DMS53 treated with DMSO at 0.1 percent for 48 hours (cell line): ENCODE measurements around the gene COL23A1.
"Not testable (repeated sequence)": the region's sequence is repeated elsewhere in the genome, so short reads cannot be mapped to it uniquely, and the experiment has no call there.

Source experiments
- DNase-seq: peaks from one replicate; lab custom pipeline; 2025; ENCODE audit not compliant: unreplicated experiment; lab: John Stamatoyannopoulos, UW

COL23A1 gene

DNA sequence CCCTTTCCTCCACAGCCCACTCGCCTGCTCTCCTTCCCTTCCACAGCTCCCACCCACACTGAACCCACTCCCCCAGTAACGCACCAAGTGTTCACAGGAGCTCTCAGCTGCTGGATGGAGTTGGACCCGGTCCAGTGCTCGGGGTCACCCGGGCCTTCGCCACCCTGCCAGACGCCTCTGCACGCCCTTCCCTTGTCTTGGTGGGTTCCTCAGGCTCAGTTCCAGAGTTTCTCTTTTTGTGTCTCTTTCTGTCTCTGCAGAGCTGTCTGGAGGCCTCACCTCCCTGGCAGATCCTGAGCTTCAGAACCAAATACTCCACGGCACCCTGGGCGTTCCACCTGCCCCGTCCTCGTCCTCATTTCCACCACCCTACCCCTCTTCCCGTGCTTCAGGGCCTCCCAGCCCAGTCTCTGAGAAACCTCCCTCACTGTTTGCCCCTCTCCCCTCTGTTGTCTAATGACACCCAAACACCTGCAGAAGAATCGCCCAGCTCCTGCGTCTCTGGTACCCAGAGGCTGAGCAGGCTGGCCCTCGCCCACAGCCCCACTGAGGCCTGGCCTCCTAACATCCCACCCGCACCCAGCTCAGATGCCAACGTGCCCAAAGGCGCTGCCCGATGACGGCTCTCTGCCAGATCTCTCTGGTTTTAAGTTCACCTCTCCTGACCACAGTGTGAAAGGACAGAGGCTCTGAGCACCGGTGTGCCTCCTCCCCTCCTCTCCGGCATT, 74.3 kb downstream of the COL23A1 start:
- DNase-seq: no peak

DNA sequence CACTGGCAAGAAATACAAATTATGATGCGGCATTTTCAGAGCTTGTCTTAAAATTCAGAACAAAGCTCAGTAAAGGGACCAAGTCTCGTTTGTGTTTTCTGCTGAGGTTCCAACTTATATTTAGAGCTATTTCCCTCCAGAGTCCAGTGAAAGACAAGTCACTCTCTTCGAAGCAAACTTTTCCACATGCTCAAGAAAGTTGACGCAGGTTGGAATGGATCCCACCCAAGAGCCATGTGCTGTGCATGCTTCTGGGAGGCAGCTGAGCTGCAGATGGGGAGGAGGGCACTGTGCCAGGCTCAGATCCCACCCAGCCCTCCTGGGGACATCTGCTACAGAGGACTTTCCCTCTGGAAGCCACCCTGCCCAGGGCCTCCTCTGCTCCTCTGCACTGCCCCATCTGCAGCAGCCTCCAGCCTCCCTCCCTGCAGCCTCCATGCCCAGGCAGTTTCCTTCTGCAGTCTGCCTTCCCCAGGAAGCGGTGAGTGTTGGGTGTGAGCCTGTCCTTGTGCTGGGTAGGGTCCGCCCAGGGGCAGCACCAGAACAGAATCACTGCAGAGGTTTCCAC, 75.3 kb downstream of the COL23A1 start:
- DNase-seq: no peak

DNA sequence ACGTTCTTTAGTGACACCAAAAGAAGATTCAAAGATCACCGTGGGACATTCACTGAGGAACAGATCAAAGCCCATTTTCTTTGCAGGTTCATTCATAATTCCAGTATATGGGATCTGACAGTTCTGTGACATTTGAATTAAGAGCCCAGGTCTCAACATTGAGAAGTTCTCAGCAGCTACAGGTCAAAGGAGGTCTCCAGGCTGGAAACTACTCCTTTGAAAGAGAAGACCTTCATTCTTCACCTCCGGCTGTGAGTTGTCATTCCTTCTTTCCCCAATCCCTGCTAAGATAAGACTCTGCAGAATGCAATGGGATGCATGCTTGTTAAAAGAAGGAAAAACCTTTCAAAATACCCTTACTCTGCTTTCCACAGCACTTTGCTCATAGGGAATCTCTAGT, 79.0 kb downstream of the COL23A1 start:
- DNase-seq: no peak

- DNase-seq: no peak
Measured at GRCh38 chr5:178509491-178510057, 80.6 kb downstream of the COL23A1 start.

DNA sequence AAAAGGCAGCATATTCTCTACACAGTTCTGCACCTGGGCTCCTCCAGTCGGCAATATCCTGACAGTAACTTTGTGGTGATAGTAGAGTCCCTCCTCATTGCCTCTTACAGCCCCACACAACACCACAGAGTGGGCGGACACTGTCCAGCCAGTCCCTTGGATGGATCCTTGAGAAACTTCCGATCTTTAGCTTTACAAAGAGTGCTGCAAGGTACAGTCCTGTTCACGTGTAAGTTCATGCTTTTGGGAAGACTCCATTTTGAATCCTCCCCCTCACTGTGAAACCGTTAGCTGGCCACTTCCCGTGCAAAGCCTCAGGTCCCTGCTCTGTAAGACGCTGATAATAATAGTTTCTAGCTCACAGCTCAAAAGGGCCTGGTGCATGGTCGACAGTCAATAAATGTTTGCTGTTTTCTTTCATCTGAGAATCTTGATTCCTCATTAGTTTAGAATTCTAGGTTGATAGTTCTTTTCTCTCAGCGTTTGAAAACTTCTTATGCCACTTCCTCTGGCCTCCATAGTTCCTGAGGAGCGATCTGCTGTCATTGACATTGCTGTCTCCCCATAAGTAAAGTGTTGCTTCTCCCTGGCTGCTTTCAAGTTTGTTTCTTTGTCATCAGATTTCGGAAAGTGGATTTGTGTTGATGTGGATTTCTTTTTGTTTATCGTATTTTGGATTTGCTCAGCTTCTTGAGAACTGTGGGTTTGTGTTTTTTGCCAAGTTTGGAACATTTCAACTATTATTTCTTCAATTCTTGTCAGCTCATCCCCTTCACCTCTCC, 82.9 kb downstream of the COL23A1 start:
- DNase-seq: no peak

GRCh38 chr5:178505639-178506407, 84.4 kb downstream of the COL23A1 start:
- DNase-seq: no peak

DNA sequence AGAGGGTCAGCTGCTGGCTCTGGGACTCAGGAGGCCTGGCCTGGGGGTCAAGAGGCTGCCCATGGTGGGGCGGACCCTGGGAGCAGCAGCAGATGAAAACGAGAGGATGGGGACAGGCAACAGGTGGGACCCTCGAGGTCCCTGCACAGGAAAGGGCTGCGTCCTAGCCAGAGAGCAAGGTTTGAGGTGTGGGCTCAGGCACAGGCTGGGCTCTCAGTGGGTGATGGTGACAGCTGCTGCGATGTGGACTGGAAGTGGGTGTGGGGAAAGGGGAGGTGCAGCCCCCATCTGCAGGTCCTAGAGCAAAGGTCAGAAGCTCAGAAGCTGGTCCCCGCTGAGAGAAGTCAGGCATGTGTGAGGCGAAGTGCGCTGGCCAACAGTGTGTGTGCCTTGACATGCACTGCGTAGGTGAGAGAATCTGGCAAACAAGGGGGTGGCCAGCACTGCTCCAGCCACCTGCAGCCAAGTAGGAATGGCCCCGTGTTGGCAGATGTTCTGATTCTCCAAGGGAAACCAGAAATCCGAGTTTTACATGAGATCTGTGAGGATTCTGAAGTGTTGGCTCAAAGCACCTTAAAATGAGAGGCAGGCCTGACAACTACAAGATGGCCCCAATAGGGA, 85.7 kb downstream of the COL23A1 start:
- DNase-seq: no peak

DNA sequence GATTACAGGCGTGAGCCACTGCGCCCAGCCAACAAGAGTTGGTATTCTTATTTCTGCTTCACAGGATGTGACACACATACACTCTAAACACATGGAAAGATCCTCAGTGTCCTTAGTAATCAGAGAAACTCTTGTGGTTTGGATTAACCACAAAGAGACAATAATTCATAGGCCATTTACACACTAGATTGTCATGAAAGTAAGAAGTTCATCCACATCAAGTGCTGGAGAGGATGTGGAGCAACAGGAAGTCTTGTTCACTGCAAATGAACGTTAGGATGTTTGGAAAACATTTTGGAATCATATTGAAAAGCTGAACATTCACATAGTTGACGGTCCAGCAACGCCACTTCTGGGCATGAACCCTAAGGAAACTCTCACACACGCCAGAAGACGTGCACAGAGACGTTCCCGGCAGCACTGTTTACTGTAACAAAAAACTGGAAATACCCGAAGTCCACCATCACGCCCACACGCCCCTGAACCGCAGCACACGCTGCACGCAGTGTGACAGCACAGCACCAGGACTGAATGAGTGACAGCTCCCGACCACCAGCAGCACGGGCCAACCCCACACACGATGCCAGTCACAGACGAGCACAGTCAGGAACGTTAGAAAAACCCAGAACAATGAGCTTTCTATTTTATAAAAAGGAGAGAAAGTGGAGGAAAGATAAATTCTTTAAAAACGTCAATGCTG, 87.6 kb downstream of the COL23A1 start:
- DNase-seq: no peak

- DNase-seq: no peak
Measured at GRCh38 chr5:178499352-178499751, 90.8 kb downstream of the COL23A1 start.

GRCh38 chr5:178496642-178497041, 93.6 kb downstream of the COL23A1 start:
- no peak for DNase-seq

DNA sequence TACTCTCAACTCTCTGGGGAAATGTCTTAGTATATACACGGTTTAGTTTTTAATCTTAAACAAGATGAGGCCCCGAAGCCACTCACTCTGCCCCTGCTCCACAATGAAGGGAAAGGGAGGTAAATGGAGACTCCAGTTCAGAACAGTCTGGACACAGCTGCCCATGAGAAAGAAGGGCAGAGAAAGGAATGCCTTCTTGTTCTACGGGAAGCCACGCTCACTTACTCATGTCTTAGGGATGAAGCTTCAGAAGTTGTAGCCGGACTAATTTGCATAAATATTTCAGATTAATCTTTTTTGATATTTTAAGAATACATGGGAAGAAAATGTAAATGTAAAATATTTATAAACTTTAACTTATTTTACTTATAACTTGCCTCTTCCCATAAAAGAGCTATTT, 94.0 kb downstream of the COL23A1 start:
- DNase-seq: no peak

DNA sequence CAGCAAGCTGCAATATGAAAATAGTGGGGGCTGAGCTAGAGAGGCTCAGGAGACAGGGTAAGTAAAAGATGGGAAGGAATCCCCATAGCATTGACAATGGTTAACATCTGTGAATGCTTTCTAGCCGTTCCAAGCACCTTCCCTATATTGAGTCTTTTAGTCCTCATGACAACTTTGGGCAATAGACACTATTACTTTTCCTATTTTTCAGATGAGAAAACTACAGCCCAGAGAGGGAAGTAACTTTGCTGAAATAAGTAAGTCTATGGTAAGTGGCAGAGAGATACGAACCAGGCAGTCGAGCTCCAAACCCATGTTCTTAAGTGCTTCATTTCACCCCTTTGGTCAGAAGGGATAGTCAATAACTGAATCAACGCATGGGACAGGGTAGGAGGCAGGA, 94.5 kb downstream of the COL23A1 start:
- DNase-seq: no peak

DNA sequence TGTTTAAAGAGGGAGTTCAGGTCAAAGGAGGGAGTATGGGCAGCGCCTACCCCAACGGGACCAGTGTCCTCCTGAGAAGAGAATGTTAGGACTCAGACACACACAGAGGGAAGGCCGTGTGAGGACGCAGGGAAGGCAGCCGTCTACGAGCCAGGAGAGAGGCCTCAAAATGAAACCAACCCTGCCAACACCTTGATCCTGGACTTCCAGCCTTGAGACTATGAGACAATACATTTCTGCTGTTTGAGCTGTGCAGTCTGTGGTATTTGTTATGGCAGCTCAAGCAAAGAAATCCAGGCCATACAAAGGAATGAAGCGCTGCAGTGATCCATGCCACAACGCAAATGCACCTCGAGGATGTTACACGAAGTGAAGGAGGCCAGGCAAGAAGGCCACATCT, 97.9 kb downstream of the COL23A1 start:
- DNase-seq: no peak

- DNase-seq: no peak
Measured at GRCh38 chr5:178490935-178491652, 99.1 kb downstream of the COL23A1 start.

- DNase-seq: no peak
Measured at GRCh38 chr5:178489271-178489976, 100.8 kb downstream of the COL23A1 start.

DNA sequence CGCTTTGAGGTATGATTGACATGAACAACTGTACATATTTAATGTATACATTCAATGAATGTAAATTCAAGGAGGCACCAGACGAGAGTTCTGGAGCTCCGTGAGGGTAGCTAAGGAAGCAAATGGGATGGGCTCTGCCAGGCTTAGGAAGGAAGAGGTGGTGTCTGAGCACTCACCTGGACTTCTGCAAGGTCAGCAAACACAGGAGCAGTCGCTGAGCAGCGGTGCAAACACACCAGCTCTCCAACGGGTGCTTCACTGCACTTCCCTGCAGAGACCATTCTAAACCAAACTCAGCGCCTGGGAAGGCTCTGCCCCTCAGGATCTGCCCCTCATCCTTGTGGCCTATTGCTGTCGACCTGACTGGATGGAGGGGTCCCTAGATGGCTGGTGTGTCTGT, 101.5 kb downstream of the COL23A1 start:
- no peak for DNase-seq

GRCh38 chr5:178487911-178488600, 102.1 kb downstream of the COL23A1 start:
- DNase-seq: no peak

DNA sequence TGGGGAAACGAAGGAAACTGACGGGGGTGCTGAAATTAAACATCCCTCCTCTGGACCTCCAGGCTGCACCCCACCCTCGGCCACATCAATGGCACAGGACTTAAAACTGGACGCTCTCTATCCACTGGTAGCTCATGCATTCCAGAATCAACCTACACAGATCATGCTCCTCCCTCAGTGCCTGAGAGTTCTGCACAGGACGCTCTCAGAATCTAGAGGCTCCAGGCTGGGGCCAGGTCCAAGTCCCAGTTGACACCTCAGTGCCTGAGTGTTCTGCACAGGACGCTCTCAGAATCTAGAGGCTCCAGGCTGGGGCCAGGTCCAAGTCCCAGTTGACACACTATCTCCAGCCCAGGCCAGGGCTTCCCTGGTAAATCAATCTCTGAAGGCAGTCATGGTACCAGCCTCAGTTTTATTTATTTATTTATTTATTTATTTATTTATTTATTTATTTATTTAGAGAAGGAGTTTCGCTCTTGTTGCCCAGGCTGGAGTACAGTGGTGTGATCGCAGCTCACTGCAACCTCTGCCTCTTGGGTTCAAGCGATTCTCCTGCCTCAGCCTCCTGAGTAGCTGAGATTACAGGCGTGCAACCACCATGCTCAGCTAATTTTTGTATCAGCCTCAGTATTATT, 103.2 kb downstream of the COL23A1 start:
- not testable (repeated sequence) for DNase-seq
